Cardiac muscle cell (in vitro differentiated cells and primary cell): ENCODE data around the gene PRKACA. TPM values are rescaled to one million over a fixed set of nuclear protein-coding genes. Genes with fewer than 3 reads are reported as not detected.

Source experiments
- DNase-seq, 2 donors: peaks; one replicate each; pipeline versions ENCODE4 v3.0.0 to v3.0.0-alpha.2; 2010 to 2017; ENCODE audit warnings: low read depth in 1 of 2, low spot score in 1 of 2
- H3K27ac ChIP-seq: fragments of 200-600 bp; sonication (generic); 2 replicates; pipeline ENCODE4 v1.5.1; 2016
- H3K27me3 ChIP-seq: fragments of 200-600 bp; sonication (generic); 2 replicates; pipeline ENCODE4 v1.6.0; 2016; ENCODE audit warnings: control low read depth
- H3K36me3 ChIP-seq: fragments of 200-600 bp; sonication (generic); 2 replicates; pipeline ENCODE4 v1.5.1; 2016; ENCODE audit warnings: control low read depth
- H3K4me1 ChIP-seq: fragments of 200-600 bp; sonication (generic); 2 replicates; pipeline ENCODE4 v1.8.1; 2017; ENCODE audit warnings: low read depth, mild to moderate bottlenecking, mixed run types
- H3K4me3 ChIP-seq: fragments of 200-600 bp; sonication (generic); 2 replicates; pipeline ENCODE4 v1.5.1; 2016; ENCODE audit warnings: mild to moderate bottlenecking
- H3K9me3 ChIP-seq: fragments of 200-600 bp; sonication (generic); 2 replicates; pipeline ENCODE4 v1.5.1; 2017; ENCODE audit warnings: low read depth, mild to moderate bottlenecking, control low read depth
- polyA plus RNA-seq: library from polyadenylated mRNA; unstranded; fragments of >200 nt; fragmentation: Nextera tagmentation; extraction: Ambion mirVana; gene quantifications from 2 replicates; pipeline ENCODE4 v1.2.1, GENCODE V29; 2016
- total RNA-seq: library from RNA; depleted of rRNA; stranded (reverse); fragments of >200 nt; gene quantifications from 2 replicates; pipeline ENCODE4 v1.2.3, GENCODE V29; 2016
- TF ChIP-seq, protein P1 (sequence below): IDR thresholded peaks from 2 replicates; pipeline ENCODE4 v1.5.1; 2012; ENCODE audit warnings: low read depth, mild to moderate bottlenecking, low read length

PRKACA gene
- total and polyA plus RNA-seq, 2 experiments from 2014 or later, result 30.6 to 95.2 TPM

DNA sequence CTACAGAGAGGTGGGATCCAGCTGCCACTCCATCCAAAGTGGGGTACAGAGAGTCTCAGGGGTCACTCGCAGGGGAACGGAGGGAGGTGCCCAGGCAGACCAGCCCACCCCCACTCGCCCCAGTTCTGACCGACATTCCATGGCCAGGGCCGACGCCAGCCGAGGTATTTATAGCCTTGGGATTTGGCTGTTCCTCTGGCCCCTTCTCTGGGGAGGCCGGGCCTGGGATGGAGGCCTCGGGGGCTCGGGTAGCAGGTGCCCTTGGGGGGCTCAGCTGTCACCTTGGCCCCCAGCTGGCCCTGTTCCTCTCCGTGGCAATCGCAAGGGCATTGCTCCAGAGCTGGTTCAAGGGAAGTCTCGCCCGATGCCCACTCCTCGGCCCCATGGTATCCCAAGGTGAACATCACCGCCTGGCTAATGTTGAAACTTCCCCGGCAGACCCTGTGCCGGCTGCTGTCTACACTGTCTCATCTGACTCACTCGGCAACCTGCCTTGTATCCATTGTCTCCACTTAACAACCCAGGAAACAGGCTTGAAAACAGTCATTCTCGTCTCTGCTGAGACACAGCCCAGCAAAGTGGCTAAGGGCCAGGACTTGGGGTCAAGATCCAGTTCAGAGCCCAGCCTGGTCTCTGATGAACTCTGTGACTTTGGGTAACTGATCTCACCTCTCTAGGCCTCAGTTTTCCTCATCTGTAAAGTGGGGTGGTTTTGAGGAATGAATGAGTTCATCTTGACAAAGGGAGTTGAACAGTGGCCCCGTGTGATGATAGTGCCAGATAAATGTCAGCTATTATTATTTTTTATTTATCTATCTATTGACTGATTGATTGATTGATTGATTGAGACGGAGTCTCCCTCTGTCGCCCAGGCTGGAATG is 9.7 kb downstream of the PRKACA start:
- Histone ChIP-seq H3K27ac (peak overlapping the region; percentile 75), H3K9me3 (no peaks in the 10 kb centered on the region), H3K4me3 (no peak overlapping the region), H3K27me3 (no peaks in the 10 kb centered on the region), H3K36me3 (peaks cover 11% of the 10 kb centered on the region), H3K4me1 (peaks cover 7% of the 10 kb centered on the region)
- DNase-seq, result peak in 1 of 2 donors; percentile 44
- TF ChIP-seq, protein P1, sequence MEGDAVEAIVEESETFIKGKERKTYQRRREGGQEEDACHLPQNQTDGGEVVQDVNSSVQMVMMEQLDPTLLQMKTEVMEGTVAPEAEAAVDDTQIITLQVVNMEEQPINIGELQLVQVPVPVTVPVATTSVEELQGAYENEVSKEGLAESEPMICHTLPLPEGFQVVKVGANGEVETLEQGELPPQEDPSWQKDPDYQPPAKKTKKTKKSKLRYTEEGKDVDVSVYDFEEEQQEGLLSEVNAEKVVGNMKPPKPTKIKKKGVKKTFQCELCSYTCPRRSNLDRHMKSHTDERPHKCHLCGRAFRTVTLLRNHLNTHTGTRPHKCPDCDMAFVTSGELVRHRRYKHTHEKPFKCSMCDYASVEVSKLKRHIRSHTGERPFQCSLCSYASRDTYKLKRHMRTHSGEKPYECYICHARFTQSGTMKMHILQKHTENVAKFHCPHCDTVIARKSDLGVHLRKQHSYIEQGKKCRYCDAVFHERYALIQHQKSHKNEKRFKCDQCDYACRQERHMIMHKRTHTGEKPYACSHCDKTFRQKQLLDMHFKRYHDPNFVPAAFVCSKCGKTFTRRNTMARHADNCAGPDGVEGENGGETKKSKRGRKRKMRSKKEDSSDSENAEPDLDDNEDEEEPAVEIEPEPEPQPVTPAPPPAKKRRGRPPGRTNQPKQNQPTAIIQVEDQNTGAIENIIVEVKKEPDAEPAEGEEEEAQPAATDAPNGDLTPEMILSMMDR, result no peak

DNA sequence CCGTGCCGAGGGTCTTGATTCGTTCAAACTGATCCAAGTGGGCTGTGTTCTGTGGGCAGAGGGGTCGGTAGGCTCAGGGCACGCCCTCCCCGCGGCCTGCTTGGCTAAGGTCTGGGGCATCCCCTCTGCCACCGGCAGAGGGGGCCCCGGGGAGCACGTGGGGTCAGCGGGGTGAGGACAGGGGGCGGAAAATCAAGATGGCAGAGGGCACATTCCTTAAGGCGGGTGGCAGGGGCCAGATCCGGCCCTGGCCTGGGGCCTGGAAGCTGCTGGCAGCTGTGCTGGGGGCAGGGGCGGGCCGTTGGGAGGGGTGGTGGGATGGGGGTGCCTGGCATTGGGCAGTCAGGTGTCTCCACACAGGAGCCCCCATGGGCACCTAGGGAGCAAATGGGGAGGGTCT is 10.7 kb downstream of the PRKACA start:
- Histone ChIP-seq H3K27me3 (no peaks in the 10 kb centered on the region), H3K36me3 (peaks cover 18% of the 10 kb centered on the region), H3K9me3 (no peaks in the 10 kb centered on the region), H3K4me3 (no peak overlapping the region), H3K4me1 (no peaks in the 10 kb centered on the region), H3K27ac (no peak overlapping the region)
- TF ChIP-seq, protein P1, result no peak
- DNase-seq, result no peak

DNA sequence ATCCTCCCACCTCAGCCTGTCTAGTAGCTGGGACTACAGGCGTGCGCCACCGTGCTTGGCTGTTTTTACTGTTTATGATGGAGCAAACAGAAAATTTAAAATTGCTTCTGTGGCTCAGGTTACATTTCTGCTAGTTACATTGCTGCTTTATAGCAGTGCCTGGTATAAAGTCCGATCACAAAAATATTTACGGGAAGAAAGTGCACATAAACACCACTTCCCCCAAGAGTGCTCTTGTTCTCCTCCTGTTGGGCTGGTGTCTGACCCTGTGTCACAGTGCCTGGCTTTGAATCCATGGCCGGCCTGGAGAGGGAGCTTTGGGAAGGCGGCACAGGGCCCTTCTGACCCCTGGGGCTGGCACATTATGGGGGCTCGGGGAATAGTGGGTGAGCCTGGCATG is 11.9 kb downstream of the PRKACA start:
- no peak overlapping the region for H3K27ac ChIP-seq
- no peak for DNase-seq
- TF ChIP-seq, protein P1, result no peak
- H3K4me3 ChIP-seq, result no peak overlapping the region
- H3K9me3 ChIP-seq, result no peaks in the 10 kb centered on the region
- H3K36me3 ChIP-seq, result peaks cover 26% of the 10 kb centered on the region
- H3K27me3 ChIP-seq, result no peaks in the 10 kb centered on the region
- no peaks in the 10 kb centered on the region for H3K4me1 ChIP-seq

DNA sequence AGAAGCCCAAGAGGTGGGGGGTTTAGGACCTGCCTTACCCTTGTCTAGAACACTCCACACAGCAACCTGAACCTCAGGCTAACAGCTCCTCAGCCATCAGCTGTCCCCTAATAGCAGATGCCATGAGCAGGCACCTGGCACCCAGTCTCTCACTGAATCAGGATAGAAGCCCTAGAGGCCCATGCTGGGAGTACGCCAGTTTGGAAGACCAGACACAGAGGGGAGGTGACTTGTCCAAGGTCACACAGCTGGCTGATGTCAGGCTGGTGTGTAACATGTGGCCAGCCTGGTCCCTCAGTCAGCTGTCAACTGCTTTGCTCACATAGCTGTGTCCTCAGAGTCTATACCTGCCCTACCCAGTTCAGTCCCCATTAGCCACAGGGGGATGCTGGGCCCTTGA is 14.3 kb downstream of the PRKACA start:
- no peak overlapping the region for H3K4me3 ChIP-seq
- H3K9me3 ChIP-seq, result no peaks in the 10 kb centered on the region
- no peaks in the 10 kb centered on the region for H3K27me3 ChIP-seq
- H3K27ac ChIP-seq, result no peak overlapping the region
- H3K4me1 ChIP-seq, result no peaks in the 10 kb centered on the region
- peaks cover 28% of the 10 kb centered on the region for H3K36me3 ChIP-seq
- DNase-seq, result no peak
- TF ChIP-seq, protein P1, result no peak

DNA sequence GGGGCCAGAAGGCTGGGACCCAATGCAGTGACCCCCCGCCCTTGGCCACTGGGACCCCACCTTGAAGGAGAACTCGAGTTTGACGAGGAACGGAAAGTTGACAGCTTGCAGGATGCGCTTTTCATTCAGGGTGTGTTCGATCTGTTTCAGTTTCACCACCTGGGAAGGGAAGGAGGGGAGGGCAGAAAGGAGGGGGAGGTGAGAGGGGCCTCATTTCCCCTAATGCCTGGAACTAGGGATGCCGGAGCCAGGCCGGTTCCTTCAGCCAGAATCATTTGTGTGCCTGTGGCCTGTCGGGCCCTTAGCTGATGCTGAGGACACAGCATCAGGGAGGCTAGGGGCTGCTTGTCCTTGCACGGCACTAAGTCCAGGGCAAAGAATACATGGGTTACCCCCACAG is 14.8 kb downstream of the PRKACA start:
- Histone ChIP-seq H3K36me3 (peaks cover 28% of the 10 kb centered on the region), H3K4me3 (no peak overlapping the region), H3K27ac (no peak overlapping the region), H3K4me1 (no peaks in the 10 kb centered on the region), H3K27me3 (no peaks in the 10 kb centered on the region), H3K9me3 (no peaks in the 10 kb centered on the region)
- TF ChIP-seq, protein P1, result no peak
- DNase-seq, result no peak
